ENCODE results near the gene PLEKHA1. TPM values are rescaled to one million over a fixed set of nuclear protein-coding genes. Genes with fewer than 3 reads are reported as not detected.

PLEKHA1 gene
- polyA plus RNA-seq (2012; ENCODE audit: insufficient read length, low read depth) = 22.5 TPM

DNA sequence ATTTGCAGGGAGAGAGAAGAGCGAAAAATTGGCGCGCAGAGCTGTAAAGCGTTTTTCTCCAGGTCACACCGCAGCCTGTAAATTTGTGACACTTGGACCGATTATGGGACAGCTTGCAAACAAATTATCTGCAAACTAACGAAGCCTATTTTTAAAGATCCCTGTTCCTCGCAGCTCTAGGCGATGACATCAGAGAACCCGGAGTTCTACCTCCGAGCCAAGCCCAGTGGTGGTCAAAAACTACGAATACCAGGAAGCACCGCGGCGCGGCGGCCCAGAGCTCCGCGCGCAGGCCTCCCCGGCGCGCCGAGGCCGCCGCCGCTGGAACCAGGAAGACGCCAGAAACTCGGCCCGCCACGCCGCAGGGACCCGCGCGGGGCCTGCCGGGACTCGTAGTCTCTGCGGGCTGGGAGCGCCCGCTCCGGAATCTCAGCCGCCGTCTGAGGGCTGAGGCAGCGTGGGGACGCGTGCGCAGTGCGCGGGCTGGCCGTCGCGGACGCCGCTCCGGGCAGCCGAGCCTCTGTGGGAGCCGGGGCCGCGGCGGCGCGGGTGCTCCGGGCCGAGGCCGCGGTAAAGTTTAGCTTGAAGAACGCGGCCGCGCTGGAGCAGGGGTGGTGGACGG, at the start of gene PLEKHA1:
Gene PLEKHA1, plus strand, starts transcription at position 472 of the 622 bp plus-strand sequence. CDS start 18,493 bp downstream, outside the sequence.
- TF ChIP-seq TAF1 (IDR thresholded peaks at IDR 0.05; ENCODE audit: borderline replicate concordance, insufficient read depth, low read length) = no peak
- TF ChIP-seq SIN3A (IDR thresholded peaks at IDR 0.05; ENCODE audit: borderline replicate concordance, insufficient read depth, low read length) = no peak
- no peak for TF ChIP-seq POLR2AphosphoS5 (IDR thresholded peaks at IDR 0.05; ENCODE audit: low read depth, low read length)
- TF ChIP-seq REST (IDR thresholded peaks at IDR 0.05; ENCODE audit: insufficient read depth in 1 of 2, low read depth in 2 of 2, low read length in 2 of 2) = no peak
- no peak for TF ChIP-seq FOXP2 (optimal IDR thresholded peaks at IDR 0.05; ENCODE audit: borderline replicate concordance, extremely low read depth, extremely low read length, insufficient read depth)

DNA sequence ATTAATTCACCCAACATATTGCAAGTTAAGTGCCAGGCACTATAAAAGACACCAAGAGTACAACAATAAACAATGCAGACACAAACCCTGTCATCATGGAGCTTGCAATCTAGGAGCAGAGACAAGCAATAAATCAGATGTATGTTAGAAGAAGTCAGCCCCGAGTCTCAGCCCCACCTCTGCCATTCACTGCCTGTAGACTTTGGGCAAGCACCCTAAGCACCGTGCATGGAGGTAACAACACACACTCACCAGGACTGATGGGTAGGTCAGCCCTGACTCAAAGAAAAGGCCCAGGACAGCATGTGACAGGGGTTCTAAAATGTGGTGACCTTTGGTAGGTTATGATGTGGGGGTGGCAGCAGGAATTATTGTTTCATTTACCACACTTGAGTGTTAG, 49.3 kb upstream of the PLEKHA1 start:
- TF ChIP-seq TAF1 (IDR thresholded peaks at IDR 0.05; ENCODE audit: borderline replicate concordance, insufficient read depth, low read length) (no peak), POLR2AphosphoS5 (IDR thresholded peaks at IDR 0.05; ENCODE audit: low read depth, low read length) (no peak), SIN3A (IDR thresholded peaks at IDR 0.05; ENCODE audit: borderline replicate concordance, insufficient read depth, low read length) (no peak), REST (IDR thresholded peaks at IDR 0.05; ENCODE audit: insufficient read depth in 1 of 2, low read depth in 2 of 2, low read length in 2 of 2) (no peak)

DNA sequence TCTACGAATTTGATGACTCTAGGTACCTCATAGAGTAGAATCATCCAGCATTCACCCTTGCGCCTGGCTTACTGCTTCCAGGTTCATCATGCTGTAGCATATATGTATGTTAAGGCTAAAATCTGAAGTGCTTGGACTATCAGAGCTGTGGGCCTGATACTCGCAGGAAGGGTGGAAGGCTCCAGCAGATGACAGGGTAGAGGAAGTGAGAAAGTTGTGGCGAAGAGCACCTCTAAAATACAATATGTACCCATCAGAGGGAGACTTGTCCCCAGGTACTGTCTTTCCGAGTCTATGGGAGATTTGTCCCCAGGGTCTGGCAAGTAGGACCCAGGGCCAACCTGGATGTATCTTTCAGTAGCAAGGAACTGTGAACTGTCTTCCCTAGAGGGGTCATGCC, 48.1 kb upstream of the PLEKHA1 start:
- no peak for TF ChIP-seq POLR2AphosphoS5 (IDR thresholded peaks at IDR 0.05; ENCODE audit: low read depth, low read length)
- TF ChIP-seq REST (IDR thresholded peaks at IDR 0.05; ENCODE audit: insufficient read depth in 1 of 2, low read depth in 2 of 2, low read length in 2 of 2) = no peak
- TF ChIP-seq FOXP2 (optimal IDR thresholded peaks at IDR 0.05; ENCODE audit: borderline replicate concordance, extremely low read depth, extremely low read length, insufficient read depth) = no peak
- no peak for TF ChIP-seq SIN3A (IDR thresholded peaks at IDR 0.05; ENCODE audit: borderline replicate concordance, insufficient read depth, low read length)
- TF ChIP-seq TAF1 (IDR thresholded peaks at IDR 0.05; ENCODE audit: borderline replicate concordance, insufficient read depth, low read length) = no peak

GRCh38 chr10:122326806-122327205, 47.7 kb upstream of the PLEKHA1 start:
- no peak for TF ChIP-seq FOXP2 (optimal IDR thresholded peaks at IDR 0.05; ENCODE audit: borderline replicate concordance, extremely low read depth, extremely low read length, insufficient read depth)
- TF ChIP-seq POLR2AphosphoS5 (IDR thresholded peaks at IDR 0.05; ENCODE audit: low read depth, low read length) = no peak
- TF ChIP-seq SIN3A (IDR thresholded peaks at IDR 0.05; ENCODE audit: borderline replicate concordance, insufficient read depth, low read length) = no peak
- no peak for TF ChIP-seq REST (IDR thresholded peaks at IDR 0.05; ENCODE audit: insufficient read depth in 1 of 2, low read depth in 2 of 2, low read length in 2 of 2)
- no peak for TF ChIP-seq TAF1 (IDR thresholded peaks at IDR 0.05; ENCODE audit: borderline replicate concordance, insufficient read depth, low read length)

Measured in PFSK-1 (cell line).